ENCODE results near the gene CCDC185.

DNA sequence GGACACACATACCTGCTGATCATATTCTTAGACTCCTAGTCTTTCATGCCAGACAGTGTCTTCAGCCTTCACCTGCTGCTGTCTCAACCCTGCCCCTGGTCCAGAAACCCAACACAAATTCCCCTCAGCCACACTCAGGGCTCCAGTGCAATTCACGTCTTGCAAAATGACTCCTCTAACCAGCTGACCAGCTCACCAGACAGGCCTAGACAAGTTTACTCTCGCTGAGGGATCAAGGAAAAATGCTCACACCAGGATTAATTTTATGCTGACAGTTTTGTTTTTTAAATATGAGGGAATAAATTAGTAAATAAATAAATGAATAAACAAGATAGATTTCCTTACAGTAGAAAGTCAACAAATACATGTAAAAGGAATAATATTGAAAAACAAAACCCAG, 28.5 kb downstream of the CCDC185 start:
- TF ChIP-seq, protein P1, sequence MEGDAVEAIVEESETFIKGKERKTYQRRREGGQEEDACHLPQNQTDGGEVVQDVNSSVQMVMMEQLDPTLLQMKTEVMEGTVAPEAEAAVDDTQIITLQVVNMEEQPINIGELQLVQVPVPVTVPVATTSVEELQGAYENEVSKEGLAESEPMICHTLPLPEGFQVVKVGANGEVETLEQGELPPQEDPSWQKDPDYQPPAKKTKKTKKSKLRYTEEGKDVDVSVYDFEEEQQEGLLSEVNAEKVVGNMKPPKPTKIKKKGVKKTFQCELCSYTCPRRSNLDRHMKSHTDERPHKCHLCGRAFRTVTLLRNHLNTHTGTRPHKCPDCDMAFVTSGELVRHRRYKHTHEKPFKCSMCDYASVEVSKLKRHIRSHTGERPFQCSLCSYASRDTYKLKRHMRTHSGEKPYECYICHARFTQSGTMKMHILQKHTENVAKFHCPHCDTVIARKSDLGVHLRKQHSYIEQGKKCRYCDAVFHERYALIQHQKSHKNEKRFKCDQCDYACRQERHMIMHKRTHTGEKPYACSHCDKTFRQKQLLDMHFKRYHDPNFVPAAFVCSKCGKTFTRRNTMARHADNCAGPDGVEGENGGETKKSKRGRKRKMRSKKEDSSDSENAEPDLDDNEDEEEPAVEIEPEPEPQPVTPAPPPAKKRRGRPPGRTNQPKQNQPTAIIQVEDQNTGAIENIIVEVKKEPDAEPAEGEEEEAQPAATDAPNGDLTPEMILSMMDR (IDR thresholded peaks at IDR 0.05) = no peak
- TF ChIP-seq POLR2A (IDR thresholded peaks at IDR 0.05) (no peak), POLR2AphosphoS5 (IDR thresholded peaks at IDR 0.05) (no peak), EP300 (IDR thresholded peaks at IDR 0.05) (no peak)

Data from stomach (tissue), 4 donors.